Effector memory CD4-positive, alpha-beta T cell (primary cell): ENCODE results near the gene OPN3.
A peak's percentile ranks its signal among the peaks of the same experiment; 100 is the strongest.

ENCODE experiments used
- DNase-seq, 3 donors: peaks; one replicate each; pipeline ENCODE4 v3.0.0-alpha.2; 2020
- H3K27ac ChIP-seq: 2 replicates; pipeline ENCODE4 v1.7.0; 2013; ENCODE audit warnings: mild to moderate bottlenecking, low read length, moderate library complexity; ENCODE audit not compliant: insufficient read depth, poor library complexity, severe bottlenecking
- H3K27me3 ChIP-seq: replicated peaks from 2 replicates; pipeline ENCODE4 v1.7.0; 2013; ENCODE audit warnings: mild to moderate bottlenecking, low read length; ENCODE audit not compliant: insufficient read depth, control insufficient read depth, poor library complexity, severe bottlenecking
- H3K36me3 ChIP-seq: 2 replicates; pipeline ENCODE4 v1.7.0; 2013; ENCODE audit warnings: mild to moderate bottlenecking, low read length, moderate library complexity; ENCODE audit not compliant: control insufficient read depth, insufficient read depth
- H3K4me1 ChIP-seq: 2 replicates; pipeline ENCODE4 v1.7.0; 2013; ENCODE audit warnings: low read length, mild to moderate bottlenecking; ENCODE audit not compliant: control insufficient read depth, insufficient read depth, poor library complexity, severe bottlenecking
- H3K4me3 ChIP-seq: 2 replicates; pipeline ENCODE4 v1.7.0; 2013; ENCODE audit warnings: low read length, low read depth, mild to moderate bottlenecking; ENCODE audit not compliant: insufficient read depth, poor library complexity, severe bottlenecking
- H3K9me3 ChIP-seq: 2 replicates; pipeline ENCODE4 v1.7.0; 2013; ENCODE audit warnings: mild to moderate bottlenecking, low read length, moderate library complexity; ENCODE audit not compliant: control insufficient read depth

OPN3 gene

DNA sequence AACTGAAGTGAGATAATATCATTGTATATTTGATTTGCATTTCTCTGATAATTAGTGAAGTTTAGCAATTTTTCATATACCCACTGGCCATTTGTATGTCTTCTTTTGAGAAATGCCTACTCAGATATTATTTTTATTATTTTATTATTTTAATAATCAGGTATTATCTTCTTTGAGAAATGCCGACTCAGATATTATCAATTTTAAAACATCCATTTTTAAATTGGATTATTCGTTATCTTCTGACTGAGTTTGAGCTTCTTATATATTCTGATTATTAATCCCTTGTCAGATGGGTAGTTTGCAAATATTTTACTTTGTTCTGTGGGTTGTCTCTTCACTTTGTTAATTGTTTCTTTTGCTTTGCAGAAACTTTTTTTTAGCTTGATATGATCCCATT, 70.3 kb downstream of the OPN3 start:
- Histone ChIP-seq H3K4me3 (no peak overlapping the region), H3K4me1 (no peaks in the 10 kb centered on the region), H3K36me3 (no peaks in the 10 kb centered on the region), H3K9me3 (no peaks in the 10 kb centered on the region), H3K27ac (no peak overlapping the region), H3K27me3 (no peaks in the 10 kb centered on the region)
- DNase-seq: no peak

DNA sequence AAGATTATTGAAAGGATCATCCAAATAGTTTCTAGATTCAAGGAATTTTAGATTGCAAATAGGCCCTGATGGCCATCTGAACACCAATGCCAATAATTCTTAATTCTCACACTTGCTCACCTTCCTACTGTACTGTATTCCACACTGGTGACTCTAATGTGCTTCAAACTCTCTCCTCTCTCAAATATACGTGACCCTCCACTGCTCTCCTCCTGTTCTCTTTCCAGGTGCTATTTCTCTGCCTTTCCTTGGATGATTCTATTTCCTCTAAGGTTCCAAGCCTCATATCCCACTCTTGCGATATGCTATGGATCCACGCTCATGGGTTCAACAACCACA, 79.4 kb downstream of the OPN3 start:
- Histone ChIP-seq H3K27me3 (no peaks in the 10 kb centered on the region), H3K36me3 (no peaks in the 10 kb centered on the region), H3K9me3 (no peaks in the 10 kb centered on the region), H3K4me1 (no peaks in the 10 kb centered on the region), H3K4me3 (no peak overlapping the region), H3K27ac (no peak overlapping the region)
- DNase-seq: no peak

DNA sequence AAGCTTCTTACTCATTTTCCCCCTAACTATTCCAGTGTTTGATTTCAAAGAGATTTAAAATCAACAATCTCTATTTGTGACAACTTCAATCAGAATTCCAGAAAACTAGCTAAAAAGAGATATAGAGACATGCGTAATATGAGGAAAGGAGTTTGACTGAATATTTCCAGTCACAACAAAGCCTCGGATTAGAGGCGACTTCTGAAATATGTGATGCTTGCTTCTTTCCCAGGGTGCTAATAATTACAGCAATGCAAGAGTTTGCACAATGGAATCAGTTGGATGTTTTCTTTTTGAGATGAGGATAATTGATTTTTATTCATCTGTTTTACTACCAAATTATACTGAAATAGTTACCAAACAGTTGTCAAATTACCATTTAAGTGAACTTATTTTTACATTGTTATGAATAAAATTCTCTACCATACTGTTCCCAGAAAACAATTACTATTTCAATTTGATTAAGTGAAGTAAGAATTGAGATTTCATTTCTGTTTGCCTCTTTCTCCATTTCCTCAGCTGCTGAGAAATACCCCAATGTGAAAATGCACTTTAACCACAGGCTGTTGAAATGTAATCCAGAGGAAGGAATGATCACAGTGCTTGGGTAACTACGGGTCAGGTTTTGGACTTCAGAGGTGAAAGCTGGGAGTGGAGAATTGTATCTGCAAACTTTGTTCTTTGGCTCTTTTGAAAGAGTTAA, 79.9 kb downstream of the OPN3 start:
- H3K4me1 ChIP-seq: no peaks in the 10 kb centered on the region
- no peak overlapping the region for H3K27ac ChIP-seq
- no peaks in the 10 kb centered on the region for H3K36me3 ChIP-seq
- H3K27me3 ChIP-seq: no peaks in the 10 kb centered on the region
- no peak overlapping the region for H3K4me3 ChIP-seq
- no peaks in the 10 kb centered on the region for H3K9me3 ChIP-seq
- DNase-seq: no peak

DNA sequence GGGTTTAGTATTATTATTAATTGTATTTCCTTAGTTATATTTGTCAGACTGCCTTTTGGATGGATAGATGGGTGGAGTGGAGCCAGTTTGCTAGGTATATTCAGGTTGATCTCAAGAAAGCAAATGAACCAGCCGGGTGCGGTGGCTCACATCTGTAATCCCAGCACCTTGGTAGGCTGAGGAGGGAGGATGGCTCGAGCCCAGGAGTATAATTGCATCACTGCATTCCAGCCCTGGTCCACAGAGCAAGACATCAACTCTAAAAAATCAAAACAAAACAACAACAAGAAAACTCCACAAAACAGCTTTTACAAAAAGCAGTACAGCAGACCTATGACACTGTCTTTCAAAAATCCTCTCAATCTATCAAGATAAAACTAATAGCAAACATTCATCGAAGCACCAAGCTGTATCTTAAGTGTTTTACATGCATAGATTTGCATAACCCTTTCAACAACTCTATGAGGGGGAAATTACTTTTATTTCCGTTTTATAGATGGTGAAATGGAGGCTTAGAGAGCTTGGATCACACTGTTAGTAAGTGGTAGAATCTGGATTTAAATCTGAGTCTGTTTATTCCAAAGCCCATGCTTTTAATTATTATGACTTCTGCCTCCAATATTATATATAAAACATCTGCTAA, 82.5 kb downstream of the OPN3 start:
- Histone ChIP-seq H3K4me3 (no peak overlapping the region), H3K27me3 (no peaks in the 10 kb centered on the region), H3K36me3 (no peaks in the 10 kb centered on the region), H3K9me3 (no peaks in the 10 kb centered on the region), H3K4me1 (no peaks in the 10 kb centered on the region), H3K27ac (no peak overlapping the region)
- DNase-seq: no peak

DNA sequence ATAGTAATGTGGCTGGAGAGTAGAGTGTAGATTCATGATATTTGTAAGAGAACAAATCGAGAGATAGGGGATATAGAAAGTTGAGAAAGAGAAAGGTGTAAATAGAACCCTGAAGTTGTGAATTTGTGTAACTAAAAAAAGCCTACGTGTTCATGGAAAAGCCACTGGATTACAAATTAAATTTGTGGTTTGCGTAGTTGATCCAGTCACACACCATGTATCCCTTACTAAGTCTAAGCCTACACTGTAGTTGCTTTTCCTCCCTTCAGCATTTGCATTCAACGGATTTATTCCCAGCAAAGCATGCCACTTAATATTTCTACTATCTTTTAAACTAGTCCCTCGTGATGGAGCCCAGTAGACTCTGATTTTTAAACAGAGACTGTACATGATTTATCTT, 83.1 kb downstream of the OPN3 start:
- DNase-seq: no peak
- H3K4me3 ChIP-seq: no peak overlapping the region
- no peak overlapping the region for H3K27ac ChIP-seq
- no peaks in the 10 kb centered on the region for H3K9me3 ChIP-seq
- H3K36me3 ChIP-seq: no peaks in the 10 kb centered on the region
- H3K4me1 ChIP-seq: no peaks in the 10 kb centered on the region
- H3K27me3 ChIP-seq: no peaks in the 10 kb centered on the region

DNA sequence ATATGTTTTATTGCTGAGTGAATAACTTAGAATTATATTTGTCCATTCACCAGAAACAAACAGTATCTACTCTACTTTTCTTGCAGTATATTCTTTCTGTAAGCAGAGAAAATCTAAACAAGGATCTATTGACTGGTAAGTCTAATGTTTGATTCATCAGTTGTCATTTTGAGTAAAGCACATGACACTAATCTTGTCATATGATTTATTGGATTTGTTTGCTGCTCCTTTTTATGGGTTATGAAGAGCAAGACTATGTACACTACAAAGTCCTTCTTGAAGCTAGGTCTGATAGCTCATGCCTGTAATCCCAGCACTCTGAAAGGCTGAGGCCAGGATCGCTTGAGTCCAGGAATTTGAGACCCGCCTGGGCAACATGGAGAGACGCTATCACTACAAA, 84.6 kb downstream of the OPN3 start:
- no peak overlapping the region for H3K4me3 ChIP-seq
- H3K27ac ChIP-seq: no peak overlapping the region
- H3K27me3 ChIP-seq: no peaks in the 10 kb centered on the region
- H3K9me3 ChIP-seq: no peaks in the 10 kb centered on the region
- no peaks in the 10 kb centered on the region for H3K4me1 ChIP-seq
- no peak for DNase-seq
- H3K36me3 ChIP-seq: no peaks in the 10 kb centered on the region

DNA sequence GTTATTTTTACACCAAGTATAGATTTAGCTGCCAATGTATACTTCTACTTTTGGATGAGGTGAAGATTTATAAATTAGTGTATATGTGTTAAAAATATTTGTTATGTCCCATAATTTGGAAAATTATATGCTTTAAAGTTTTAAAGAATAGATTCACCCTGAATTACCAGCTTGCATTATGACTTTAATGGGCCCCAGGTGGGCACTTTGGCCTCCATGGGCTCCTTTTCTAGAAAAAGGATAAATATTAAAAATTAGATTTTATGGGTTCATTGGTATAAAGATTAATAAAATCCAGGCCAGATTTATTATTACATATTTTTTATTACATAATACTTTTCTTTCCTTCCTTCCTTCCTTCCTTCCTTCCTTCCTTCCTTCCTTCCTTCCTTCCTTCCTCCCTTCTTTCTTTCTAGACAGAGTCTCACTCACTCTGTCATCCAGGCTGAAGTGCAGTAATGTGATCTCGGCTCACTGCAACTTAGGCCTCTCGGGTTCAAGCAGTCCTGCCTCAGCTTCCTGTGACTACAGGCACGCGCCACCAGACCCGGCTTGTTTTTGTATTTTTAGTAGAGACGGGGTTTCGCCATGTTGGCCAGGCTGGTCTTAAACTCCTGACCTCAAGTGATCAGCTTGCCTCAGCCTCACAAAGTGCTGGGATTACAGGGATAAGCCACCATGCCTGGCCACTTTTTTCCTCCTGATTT, 86.1 kb downstream of the OPN3 start:
- no peaks in the 10 kb centered on the region for H3K27me3 ChIP-seq
- no peaks in the 10 kb centered on the region for H3K36me3 ChIP-seq
- H3K9me3 ChIP-seq: no peaks in the 10 kb centered on the region
- H3K27ac ChIP-seq: no peak overlapping the region
- no peak for DNase-seq
- no peak overlapping the region for H3K4me3 ChIP-seq
- H3K4me1 ChIP-seq: no peaks in the 10 kb centered on the region

DNA sequence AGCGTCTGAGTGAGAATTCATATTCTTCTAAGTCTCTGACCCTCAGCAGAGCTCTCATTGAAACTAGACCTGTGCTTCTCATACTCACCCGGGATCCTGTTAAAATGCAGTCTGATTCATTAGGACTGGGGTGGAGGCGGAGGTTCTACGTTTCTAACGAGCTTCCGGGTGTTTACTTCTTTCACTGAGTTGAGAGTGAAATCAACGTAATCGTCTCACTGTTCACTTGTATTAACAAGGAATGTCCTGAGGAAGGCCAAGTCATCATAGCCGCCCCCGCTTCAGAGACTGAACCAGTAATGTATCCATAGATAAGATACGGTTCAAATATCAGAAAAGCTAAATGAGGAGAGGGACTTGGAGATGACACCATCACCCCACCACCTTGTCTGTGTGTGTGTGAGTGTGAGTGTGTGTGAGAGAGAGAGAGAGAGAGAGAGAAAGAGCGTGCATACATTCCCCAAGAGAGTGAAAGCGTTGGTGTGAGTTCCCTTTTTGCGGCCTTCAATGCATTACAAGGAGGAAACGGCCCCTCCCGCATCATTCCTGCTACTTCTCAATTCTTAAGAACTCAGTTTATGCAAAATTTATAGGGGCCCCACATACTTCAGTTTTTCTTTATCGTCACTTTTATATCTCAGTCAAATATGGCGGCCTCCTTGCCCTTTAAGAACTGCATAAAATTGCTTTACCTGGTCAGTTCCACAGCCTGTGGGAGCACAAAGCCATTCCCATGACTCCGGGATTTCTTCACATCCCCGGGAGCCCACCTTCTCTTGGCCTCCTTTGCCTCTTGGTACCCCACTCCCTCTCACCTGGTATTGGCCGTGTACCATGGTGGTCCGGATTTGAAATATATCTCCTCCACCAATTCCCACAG, 88.2 kb downstream of the OPN3 start:
- H3K9me3 ChIP-seq: no peaks in the 10 kb centered on the region
- DNase-seq: peak in 2 of 3 donors; percentile 2 to 6
- H3K27me3 ChIP-seq: no peaks in the 10 kb centered on the region
- no peaks in the 10 kb centered on the region for H3K36me3 ChIP-seq
- H3K4me1 ChIP-seq: no peaks in the 10 kb centered on the region
- H3K4me3 ChIP-seq: peak overlapping the region; percentile 54
- peak overlapping the region; percentile 47 for H3K27ac ChIP-seq

DNA sequence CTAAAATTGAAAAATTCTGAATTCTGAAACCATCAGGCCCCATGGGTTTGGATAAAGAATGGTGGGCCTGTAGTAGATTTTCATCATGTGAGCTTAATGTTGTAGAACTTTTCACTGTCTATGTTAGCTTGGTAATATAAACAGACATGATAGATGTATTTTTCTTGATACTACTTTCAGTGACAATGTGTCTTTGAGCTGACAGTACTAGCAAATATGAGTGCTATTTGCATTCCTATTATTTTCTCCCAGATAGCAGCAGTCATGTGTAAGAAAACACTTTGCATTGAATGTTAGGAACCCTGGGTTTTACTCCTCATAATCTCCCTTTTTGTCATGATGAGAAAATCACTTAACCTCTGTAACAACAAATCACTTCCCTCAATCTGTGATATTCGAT, 89.9 kb downstream of the OPN3 start:
- Histone ChIP-seq H3K36me3 (no peaks in the 10 kb centered on the region), H3K9me3 (no peaks in the 10 kb centered on the region), H3K4me3 (no peak overlapping the region), H3K27ac (no peak overlapping the region), H3K4me1 (no peaks in the 10 kb centered on the region), H3K27me3 (no peaks in the 10 kb centered on the region)
- DNase-seq: no peak
